ENCODE data around the gene PIP5KL1. TPM values are rescaled to one million over a fixed set of nuclear protein-coding genes. Genes with fewer than 3 reads are reported as not detected.
A peak's percentile ranks its signal among the peaks of the same experiment; 100 is the strongest.

PIP5KL1 gene
- total RNA-seq, 1 experiment from 2014 or later, result 16.8 TPM

DNA sequence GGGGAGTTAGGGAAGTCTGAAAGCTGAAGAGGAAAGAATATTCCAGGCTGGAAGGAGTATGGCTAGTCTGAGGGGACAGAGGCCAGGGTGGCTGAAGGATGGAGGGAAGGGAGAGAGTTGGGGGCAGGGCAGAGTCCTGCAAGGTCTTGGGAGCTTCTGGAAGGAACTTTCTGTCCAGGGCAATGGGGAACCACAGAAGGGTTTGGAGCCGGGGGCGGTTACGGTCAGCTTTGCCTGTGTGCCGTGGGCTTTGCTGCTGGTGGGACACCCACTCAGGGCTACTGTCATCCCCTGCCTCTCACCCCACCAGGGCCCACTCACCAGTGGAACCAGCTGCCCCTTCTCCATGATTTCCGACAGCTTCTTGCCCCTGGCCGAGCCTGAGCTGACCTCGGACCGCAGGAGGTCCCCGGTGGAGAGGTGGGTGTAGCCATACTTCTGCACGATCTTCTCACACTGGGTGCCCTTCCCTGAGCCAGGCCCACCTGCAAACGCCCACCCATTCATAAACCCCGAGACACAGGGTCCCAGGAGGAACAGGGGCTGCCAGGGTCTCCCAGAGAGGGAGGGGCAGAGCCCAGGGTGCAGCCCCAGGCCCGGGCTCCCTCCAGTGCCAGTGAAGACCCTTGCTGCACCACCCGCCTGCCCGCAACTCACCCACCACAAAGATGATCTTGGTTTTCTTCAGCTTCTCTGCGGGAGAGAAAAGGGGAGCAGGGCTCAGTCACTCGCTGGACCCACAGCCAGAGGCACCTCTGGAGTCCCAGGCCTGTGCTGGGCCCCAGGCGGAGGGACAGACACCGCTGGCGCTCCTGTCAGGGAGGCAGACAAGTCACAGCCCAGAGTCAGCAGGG lies 58.0 kb downstream of the PIP5KL1 start:
- Mint-ChIP-seq H3K27me3 (ENCODE audit: low read depth) (no peaks in the 10 kb centered on the region), H3K27ac (no peak overlapping the region), H3K36me3 (no peaks in the 10 kb centered on the region), H3K4me3 (no peak overlapping the region), H3K4me1 (peaks cover 10% of the 10 kb centered on the region), H3K9me3 (no peaks in the 10 kb centered on the region)
- ChIA-PET POLR2A (interaction anchor here (1.7 kb wide), 1 partner anchor 18 kb away, joined by 3 read pairs; the partner anchor contains the start of gene ENG), CTCF (interaction anchor here (0.6 to 2.5 kb wide), 4 partner anchors 47 to 369 kb away, joined by 3 to 11 read pairs (median 6); partner anchors contain the start of gene TOR2A)
- TF ChIP-seq, protein P1, sequence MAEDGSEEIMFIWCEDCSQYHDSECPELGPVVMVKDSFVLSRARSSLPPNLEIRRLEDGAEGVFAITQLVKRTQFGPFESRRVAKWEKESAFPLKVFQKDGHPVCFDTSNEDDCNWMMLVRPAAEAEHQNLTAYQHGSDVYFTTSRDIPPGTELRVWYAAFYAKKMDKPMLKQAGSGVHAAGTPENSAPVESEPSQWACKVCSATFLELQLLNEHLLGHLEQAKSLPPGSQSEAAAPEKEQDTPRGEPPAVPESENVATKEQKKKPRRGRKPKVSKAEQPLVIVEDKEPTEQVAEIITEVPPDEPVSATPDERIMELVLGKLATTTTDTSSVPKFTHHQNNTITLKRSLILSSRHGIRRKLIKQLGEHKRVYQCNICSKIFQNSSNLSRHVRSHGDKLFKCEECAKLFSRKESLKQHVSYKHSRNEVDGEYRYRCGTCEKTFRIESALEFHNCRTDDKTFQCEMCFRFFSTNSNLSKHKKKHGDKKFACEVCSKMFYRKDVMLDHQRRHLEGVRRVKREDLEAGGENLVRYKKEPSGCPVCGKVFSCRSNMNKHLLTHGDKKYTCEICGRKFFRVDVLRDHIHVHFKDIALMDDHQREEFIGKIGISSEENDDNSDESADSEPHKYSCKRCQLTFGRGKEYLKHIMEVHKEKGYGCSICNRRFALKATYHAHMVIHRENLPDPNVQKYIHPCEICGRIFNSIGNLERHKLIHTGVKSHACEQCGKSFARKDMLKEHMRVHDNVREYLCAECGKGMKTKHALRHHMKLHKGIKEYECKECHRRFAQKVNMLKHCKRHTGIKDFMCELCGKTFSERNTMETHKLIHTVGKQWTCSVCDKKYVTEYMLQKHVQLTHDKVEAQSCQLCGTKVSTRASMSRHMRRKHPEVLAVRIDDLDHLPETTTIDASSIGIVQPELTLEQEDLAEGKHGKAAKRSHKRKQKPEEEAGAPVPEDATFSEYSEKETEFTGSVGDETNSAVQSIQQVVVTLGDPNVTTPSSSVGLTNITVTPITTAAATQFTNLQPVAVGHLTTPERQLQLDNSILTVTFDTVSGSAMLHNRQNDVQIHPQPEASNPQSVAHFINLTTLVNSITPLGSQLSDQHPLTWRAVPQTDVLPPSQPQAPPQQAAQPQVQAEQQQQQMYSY (CRISPR knock-in tag; IDR thresholded peaks at IDR 0.05), result no peak
- TF ChIP-seq GABPB1 (CRISPR knock-in tag; IDR thresholded peaks at IDR 0.05) (no peak), HMGA2 (CRISPR knock-in tag; IDR thresholded peaks at IDR 0.05) (no peak), PRRX2 (CRISPR knock-in tag; IDR thresholded peaks at IDR 0.05) (no peak), JAZF1 (CRISPR knock-in tag; IDR thresholded peaks at IDR 0.05) (no peak), FOXJ3 (CRISPR knock-in tag; IDR thresholded peaks at IDR 0.05; ENCODE audit: borderline replicate concordance) (no peak), ELF4 (CRISPR knock-in tag; IDR thresholded peaks at IDR 0.05; ENCODE audit: low read depth) (no peak), ETV6 (CRISPR knock-in tag; IDR thresholded peaks at IDR 0.05) (no peak), NFE2L1 (CRISPR knock-in tag; IDR thresholded peaks at IDR 0.05) (no peak)
- TF ChIP-seq, protein P2, sequence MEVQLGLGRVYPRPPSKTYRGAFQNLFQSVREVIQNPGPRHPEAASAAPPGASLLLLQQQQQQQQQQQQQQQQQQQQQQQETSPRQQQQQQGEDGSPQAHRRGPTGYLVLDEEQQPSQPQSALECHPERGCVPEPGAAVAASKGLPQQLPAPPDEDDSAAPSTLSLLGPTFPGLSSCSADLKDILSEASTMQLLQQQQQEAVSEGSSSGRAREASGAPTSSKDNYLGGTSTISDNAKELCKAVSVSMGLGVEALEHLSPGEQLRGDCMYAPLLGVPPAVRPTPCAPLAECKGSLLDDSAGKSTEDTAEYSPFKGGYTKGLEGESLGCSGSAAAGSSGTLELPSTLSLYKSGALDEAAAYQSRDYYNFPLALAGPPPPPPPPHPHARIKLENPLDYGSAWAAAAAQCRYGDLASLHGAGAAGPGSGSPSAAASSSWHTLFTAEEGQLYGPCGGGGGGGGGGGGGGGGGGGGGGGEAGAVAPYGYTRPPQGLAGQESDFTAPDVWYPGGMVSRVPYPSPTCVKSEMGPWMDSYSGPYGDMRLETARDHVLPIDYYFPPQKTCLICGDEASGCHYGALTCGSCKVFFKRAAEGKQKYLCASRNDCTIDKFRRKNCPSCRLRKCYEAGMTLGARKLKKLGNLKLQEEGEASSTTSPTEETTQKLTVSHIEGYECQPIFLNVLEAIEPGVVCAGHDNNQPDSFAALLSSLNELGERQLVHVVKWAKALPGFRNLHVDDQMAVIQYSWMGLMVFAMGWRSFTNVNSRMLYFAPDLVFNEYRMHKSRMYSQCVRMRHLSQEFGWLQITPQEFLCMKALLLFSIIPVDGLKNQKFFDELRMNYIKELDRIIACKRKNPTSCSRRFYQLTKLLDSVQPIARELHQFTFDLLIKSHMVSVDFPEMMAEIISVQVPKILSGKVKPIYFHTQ (CRISPR knock-in tag; IDR thresholded peaks at IDR 0.05), result no peak
- TF ChIP-seq, protein P3, sequence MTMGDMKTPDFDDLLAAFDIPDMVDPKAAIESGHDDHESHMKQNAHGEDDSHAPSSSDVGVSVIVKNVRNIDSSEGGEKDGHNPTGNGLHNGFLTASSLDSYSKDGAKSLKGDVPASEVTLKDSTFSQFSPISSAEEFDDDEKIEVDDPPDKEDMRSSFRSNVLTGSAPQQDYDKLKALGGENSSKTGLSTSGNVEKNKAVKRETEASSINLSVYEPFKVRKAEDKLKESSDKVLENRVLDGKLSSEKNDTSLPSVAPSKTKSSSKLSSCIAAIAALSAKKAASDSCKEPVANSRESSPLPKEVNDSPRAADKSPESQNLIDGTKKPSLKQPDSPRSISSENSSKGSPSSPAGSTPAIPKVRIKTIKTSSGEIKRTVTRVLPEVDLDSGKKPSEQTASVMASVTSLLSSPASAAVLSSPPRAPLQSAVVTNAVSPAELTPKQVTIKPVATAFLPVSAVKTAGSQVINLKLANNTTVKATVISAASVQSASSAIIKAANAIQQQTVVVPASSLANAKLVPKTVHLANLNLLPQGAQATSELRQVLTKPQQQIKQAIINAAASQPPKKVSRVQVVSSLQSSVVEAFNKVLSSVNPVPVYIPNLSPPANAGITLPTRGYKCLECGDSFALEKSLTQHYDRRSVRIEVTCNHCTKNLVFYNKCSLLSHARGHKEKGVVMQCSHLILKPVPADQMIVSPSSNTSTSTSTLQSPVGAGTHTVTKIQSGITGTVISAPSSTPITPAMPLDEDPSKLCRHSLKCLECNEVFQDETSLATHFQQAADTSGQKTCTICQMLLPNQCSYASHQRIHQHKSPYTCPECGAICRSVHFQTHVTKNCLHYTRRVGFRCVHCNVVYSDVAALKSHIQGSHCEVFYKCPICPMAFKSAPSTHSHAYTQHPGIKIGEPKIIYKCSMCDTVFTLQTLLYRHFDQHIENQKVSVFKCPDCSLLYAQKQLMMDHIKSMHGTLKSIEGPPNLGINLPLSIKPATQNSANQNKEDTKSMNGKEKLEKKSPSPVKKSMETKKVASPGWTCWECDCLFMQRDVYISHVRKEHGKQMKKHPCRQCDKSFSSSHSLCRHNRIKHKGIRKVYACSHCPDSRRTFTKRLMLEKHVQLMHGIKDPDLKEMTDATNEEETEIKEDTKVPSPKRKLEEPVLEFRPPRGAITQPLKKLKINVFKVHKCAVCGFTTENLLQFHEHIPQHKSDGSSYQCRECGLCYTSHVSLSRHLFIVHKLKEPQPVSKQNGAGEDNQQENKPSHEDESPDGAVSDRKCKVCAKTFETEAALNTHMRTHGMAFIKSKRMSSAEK (CRISPR knock-in tag; IDR thresholded peaks at IDR 0.05; ENCODE audit: borderline replicate concordance), result no peak
- TF ChIP-seq, protein P4, sequence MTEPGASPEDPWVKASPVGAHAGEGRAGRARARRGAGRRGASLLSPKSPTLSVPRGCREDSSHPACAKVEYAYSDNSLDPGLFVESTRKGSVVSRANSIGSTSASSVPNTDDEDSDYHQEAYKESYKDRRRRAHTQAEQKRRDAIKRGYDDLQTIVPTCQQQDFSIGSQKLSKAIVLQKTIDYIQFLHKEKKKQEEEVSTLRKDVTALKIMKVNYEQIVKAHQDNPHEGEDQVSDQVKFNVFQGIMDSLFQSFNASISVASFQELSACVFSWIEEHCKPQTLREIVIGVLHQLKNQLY (CRISPR knock-in tag; IDR thresholded peaks at IDR 0.05), result no peak
- ATAC-seq (no peak), DNase-seq (ENCODE audit: low spot score) (no peak)

DNA sequence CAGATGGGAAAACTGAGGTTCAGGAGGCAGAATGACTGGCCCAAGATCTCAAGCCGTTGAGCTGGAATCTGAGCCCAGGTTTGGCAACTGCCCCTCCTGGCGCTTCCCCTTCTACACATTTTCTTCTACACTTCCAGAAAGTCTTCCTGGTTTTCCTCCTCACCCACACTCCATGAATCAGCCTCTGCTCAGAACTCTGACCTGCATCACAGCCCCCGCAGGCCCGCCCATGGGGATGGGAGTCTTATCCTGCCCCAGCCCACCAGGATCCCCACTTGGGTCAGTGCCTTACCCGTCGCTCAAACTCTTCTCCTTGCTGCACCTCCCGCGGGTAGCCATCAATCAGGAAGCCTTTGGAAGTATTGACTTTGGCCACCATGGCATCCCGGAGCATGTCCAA lies 59.0 kb downstream of the PIP5KL1 start:
- ChIA-PET CTCF (interaction anchor here (3.4 to 4.2 kb wide), 2 partner anchors 45 to 137 kb away, joined by 49 to 115 read pairs; partner anchors contain the start of gene TOR2A), POLR2A (no interaction called here)
- Mint-ChIP-seq H3K36me3 (no peaks in the 10 kb centered on the region), H3K4me3 (no peak overlapping the region), H3K27ac (peak overlapping the region; percentile 73; the same call in 1 of the 2 replicates), H3K9me3 (no peaks in the 10 kb centered on the region), H3K27me3 (ENCODE audit: low read depth) (no peaks in the 10 kb centered on the region), H3K4me1 (peaks cover 10% of the 10 kb centered on the region)
- DNase-seq (ENCODE audit: low spot score), result no peak
- no peak for ATAC-seq
- TF ChIP-seq ZNF423 (CRISPR knock-in tag; IDR thresholded peaks at IDR 0.05) (no peak), ZNF232 (CRISPR knock-in tag; IDR thresholded peaks at IDR 0.05) (no peak), FOXK1 (CRISPR knock-in tag; IDR thresholded peaks at IDR 0.05) (no peak), TEAD1 (CRISPR knock-in tag; IDR thresholded peaks at IDR 0.05) (no peak)
- TF ChIP-seq, protein P5, sequence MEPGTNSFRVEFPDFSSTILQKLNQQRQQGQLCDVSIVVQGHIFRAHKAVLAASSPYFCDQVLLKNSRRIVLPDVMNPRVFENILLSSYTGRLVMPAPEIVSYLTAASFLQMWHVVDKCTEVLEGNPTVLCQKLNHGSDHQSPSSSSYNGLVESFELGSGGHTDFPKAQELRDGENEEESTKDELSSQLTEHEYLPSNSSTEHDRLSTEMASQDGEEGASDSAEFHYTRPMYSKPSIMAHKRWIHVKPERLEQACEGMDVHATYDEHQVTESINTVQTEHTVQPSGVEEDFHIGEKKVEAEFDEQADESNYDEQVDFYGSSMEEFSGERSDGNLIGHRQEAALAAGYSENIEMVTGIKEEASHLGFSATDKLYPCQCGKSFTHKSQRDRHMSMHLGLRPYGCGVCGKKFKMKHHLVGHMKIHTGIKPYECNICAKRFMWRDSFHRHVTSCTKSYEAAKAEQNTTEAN (CRISPR knock-in tag; IDR thresholded peaks at IDR 0.05), result no peak
- TF ChIP-seq, protein P2 (CRISPR knock-in tag; IDR thresholded peaks at IDR 0.05), result no peak
